ENCODE measurements around the gene DOCK3.
"Not testable (repeated sequence)": the region's sequence is repeated elsewhere in the genome, so short reads cannot be mapped to it uniquely, and the experiment has no call there.

DOCK3 gene

GRCh38 chr3:50688602-50689001 is 13.9 kb downstream of the DOCK3 start:
- not testable (repeated sequence) for DNase-seq

GRCh38 chr3:50689558-50689957 is 14.8 kb downstream of the DOCK3 start:
- no peak for DNase-seq

GRCh38 chr3:50695031-50695430 is 20.3 kb downstream of the DOCK3 start:
- DNase-seq: no peak

- DNase-seq: no peak
Observed at GRCh38 chr3:50696276-50696675, 21.5 kb downstream of the DOCK3 start.

- DNase-seq: no peak
Observed at GRCh38 chr3:50698269-50698668, 23.5 kb downstream of the DOCK3 start.

GRCh38 chr3:50708620-50709019 is 33.9 kb downstream of the DOCK3 start:
- no peak for DNase-seq

GRCh38 chr3:50714946-50715345 is 40.2 kb downstream of the DOCK3 start:
- DNase-seq: no peak

- no peak for DNase-seq
Observed at GRCh38 chr3:50724831-50725230, 50.1 kb downstream of the DOCK3 start.

GRCh38 chr3:50734985-50735384 is 60.3 kb downstream of the DOCK3 start:
- no peak for DNase-seq

GRCh38 chr3:50737193-50737905 is 62.6 kb downstream of the DOCK3 start:
- DNase-seq: no peak

GRCh38 chr3:50737906-50738598 is 63.3 kb downstream of the DOCK3 start:
- DNase-seq: no peak

- DNase-seq: no peak
Observed at GRCh38 chr3:50743643-50744042, 68.9 kb downstream of the DOCK3 start.

- DNase-seq: no peak
Observed at GRCh38 chr3:50749822-50750221, 75.1 kb downstream of the DOCK3 start.

- no peak for DNase-seq
Observed at GRCh38 chr3:50759015-50759414, 84.3 kb downstream of the DOCK3 start.

GRCh38 chr3:50777680-50778079 is 103.0 kb downstream of the DOCK3 start:
- DNase-seq: no peak

- DNase-seq: not testable (repeated sequence)
Observed at GRCh38 chr3:50781766-50782165, 107.0 kb downstream of the DOCK3 start.

- DNase-seq: no peak
Observed at GRCh38 chr3:50786631-50787030, 111.9 kb downstream of the DOCK3 start.

GRCh38 chr3:50790894-50791293 is 116.2 kb downstream of the DOCK3 start:
- DNase-seq: not testable (repeated sequence)

- DNase-seq: no peak
Observed at GRCh38 chr3:50792568-50792967, 117.8 kb downstream of the DOCK3 start.

- DNase-seq: not testable (repeated sequence)
Observed at GRCh38 chr3:50803805-50804204, 129.1 kb downstream of the DOCK3 start.

GRCh38 chr3:50804376-50804775 is 129.6 kb downstream of the DOCK3 start:
- not testable (repeated sequence) for DNase-seq

GRCh38 chr3:50805321-50805720 is 130.6 kb downstream of the DOCK3 start:
- DNase-seq: no peak

- DNase-seq: no peak
Observed at GRCh38 chr3:50806031-50806430, 131.3 kb downstream of the DOCK3 start.

- DNase-seq: no peak
Observed at GRCh38 chr3:50806806-50807205, 132.1 kb downstream of the DOCK3 start.

GRCh38 chr3:50807266-50807665 is 132.5 kb downstream of the DOCK3 start:
- DNase-seq: peak; percentile 34

All from NCI-H146 (cell line).